ENCODE data around the gene FAM72B.
"Not testable (repeated sequence)": the region's sequence is repeated elsewhere in the genome, so short reads cannot be mapped to it uniquely, and the experiment has no call there.

GRCh38 chr1:121183867-121184266 is 273 bp downstream of the FAM72B start:
- not testable (repeated sequence) for TF ChIP-seq NRF1 (IDR thresholded peaks at IDR 0.05; ENCODE audit: low read depth, low read length); EP300 (IDR thresholded peaks at IDR 0.05; ENCODE audit: borderline replicate concordance in 1 of 2, low read depth in 1 of 2, low read length in 1 of 2)

Data from SK-N-SH (cell line).